PC-9 (cell line): ENCODE data around the gene RPL41.

Experiments used
- EZH2 ChIP-seq: fragments of 200-600 bp; sonication (generic); IDR thresholded peaks from 2 replicates; pipeline ENCODE4 v1.8.0; 2017; ENCODE audit warnings: antibody characterized with exemption, low read depth
- TF ChIP-seq, protein P1 (sequence below): fragments of 200-600 bp; sonication (generic); conservative IDR thresholded peaks from 2 replicates; pipeline ENCODE4 v1.6.1; 2017; ENCODE audit warnings: mixed run types, antibody characterized with exemption, mild to moderate bottlenecking, moderate library complexity

DNA sequence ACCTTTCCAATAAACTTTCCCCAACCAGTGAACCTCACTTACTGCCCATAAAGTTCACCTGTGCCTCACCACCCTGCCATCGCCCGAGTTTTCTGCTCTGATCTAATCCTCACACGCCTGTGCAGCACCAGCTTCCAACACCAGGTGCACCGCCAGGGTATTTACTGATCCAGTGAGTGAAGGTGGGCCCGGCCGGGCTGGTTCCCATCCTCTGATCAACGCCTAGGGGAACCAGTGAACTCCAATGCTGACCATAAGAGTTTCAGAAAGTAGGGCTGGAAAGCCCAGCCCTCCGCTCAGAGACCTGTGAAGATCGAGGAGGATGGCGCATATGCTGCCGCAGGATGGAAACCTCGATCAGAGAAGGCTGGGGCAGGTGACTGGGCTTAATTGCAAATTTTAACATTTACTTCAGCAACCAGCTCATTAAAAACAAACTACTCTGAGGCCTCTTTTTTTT is 35.3 kb downstream of the RPL41 start:
- no peak for TF ChIP-seq EZH2
- TF ChIP-seq, protein P1, sequence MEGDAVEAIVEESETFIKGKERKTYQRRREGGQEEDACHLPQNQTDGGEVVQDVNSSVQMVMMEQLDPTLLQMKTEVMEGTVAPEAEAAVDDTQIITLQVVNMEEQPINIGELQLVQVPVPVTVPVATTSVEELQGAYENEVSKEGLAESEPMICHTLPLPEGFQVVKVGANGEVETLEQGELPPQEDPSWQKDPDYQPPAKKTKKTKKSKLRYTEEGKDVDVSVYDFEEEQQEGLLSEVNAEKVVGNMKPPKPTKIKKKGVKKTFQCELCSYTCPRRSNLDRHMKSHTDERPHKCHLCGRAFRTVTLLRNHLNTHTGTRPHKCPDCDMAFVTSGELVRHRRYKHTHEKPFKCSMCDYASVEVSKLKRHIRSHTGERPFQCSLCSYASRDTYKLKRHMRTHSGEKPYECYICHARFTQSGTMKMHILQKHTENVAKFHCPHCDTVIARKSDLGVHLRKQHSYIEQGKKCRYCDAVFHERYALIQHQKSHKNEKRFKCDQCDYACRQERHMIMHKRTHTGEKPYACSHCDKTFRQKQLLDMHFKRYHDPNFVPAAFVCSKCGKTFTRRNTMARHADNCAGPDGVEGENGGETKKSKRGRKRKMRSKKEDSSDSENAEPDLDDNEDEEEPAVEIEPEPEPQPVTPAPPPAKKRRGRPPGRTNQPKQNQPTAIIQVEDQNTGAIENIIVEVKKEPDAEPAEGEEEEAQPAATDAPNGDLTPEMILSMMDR = peak; percentile 77
